Upper lobe of left lung (tissue), 4 donors: ENCODE results near the gene SOWAHA.

Experiments used
- CTCF ChIP-seq, 6 experiments: fragments of 450-650 bp in 4 of 6; fragments of 200-600 bp in 2 of 6; sonication (generic) in 2 of 6; IDR thresholded peaks; one replicate each; pipeline ENCODE4 v1.5.1; 2016 to 2019; ENCODE audit warnings: antibody characterized with exemption in 6 of 6
- EP300 ChIP-seq, 4 donors: sonication (generic); formaldehyde crosslinking; IDR thresholded peaks; one replicate each; pipeline ENCODE4 v1.5.1; 2017; ENCODE audit warnings: antibody characterized with exemption in 4 of 4, control low read depth in 2 of 4
- POLR2A ChIP-seq, 4 donors: fragments of 450-650 bp; IDR thresholded peaks; one replicate each; pipeline ENCODE4 v1.5.1; 2016 to 2017; ENCODE audit warnings: antibody characterized with exemption in 4 of 4, mild to moderate bottlenecking in 2 of 4
- POLR2AphosphoS5 ChIP-seq, 2 donors: sonication (generic); formaldehyde crosslinking; IDR thresholded peaks; one replicate each; pipeline ENCODE4 v1.5.1; 2017; ENCODE audit warnings: antibody characterized with exemption in 2 of 2

DNA sequence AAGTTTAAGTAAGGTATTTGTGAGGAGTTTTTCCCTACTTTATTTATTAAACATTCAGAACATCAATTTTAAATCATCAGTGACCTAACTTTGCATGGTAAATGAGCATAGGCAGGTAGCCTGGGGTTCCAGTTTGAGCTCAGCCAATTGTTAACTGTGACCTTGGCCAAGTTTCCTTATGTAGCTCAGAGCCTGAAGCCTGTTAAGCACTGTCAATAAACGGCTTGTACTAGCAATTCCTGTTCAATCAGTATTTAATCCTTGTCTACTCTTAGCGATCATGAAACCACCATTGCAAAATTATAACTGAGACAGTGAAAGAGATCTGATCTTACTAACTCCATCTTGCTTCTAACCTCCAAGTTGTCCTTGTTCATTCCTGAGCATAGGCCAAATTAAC lies 4.7 kb upstream of the SOWAHA start:
- TF ChIP-seq CTCF (IDR thresholded peaks at IDR 0.05): no peak
- TF ChIP-seq POLR2A (IDR thresholded peaks at IDR 0.05): no peak
- TF ChIP-seq EP300 (IDR thresholded peaks at IDR 0.05): no peak
- no peak for TF ChIP-seq POLR2AphosphoS5 (IDR thresholded peaks at IDR 0.05)
